Smooth muscle cell (in vitro differentiated cells): ENCODE results near the gene CHPF2. TPM values are rescaled to one million over a fixed set of nuclear protein-coding genes. Genes with fewer than 3 reads are reported as not detected.

Source experiments
- DNase-seq: peaks from one replicate; lab custom pipeline; 2025; ENCODE audit not compliant: unreplicated experiment; lab: John Stamatoyannopoulos, UW
- H2AFZ ChIP-seq: fragments of 200-600 bp; sonication (generic); 2 replicates; pipeline ENCODE4 v1.6.0; 2016; ENCODE audit warnings: antibody characterized with exemption, low read depth, mild to moderate bottlenecking
- H3F3A ChIP-seq: fragments of 200-600 bp; sonication (generic); 2 replicates; pipeline ENCODE4 v1.6.0; 2017; ENCODE audit warnings: antibody characterized with exemption, low read depth
- H3K27ac ChIP-seq: fragments of 200-600 bp; sonication (generic); 2 replicates; pipeline ENCODE4 v1.5.1; 2016; ENCODE audit warnings: low read depth, mild to moderate bottlenecking
- H3K27me3 ChIP-seq: fragments of 200-600 bp; sonication (generic); 2 replicates; pipeline ENCODE4 v1.6.1; 2016; ENCODE audit warnings: low read depth, mild to moderate bottlenecking
- H3K36me3 ChIP-seq: fragments of 200-600 bp; sonication (generic); 2 replicates; pipeline ENCODE4 v1.5.1; 2016; ENCODE audit warnings: low read depth
- H3K4me1 ChIP-seq: fragments of 200-600 bp; sonication (generic); 2 replicates; pipeline ENCODE4 v1.5.1; 2016; ENCODE audit warnings: low read depth
- H3K4me2 ChIP-seq: fragments of 200-600 bp; sonication (generic); 2 replicates; pipeline ENCODE4 v1.6.0; 2016; ENCODE audit warnings: mild to moderate bottlenecking
- H3K4me3 ChIP-seq: fragments of 200-600 bp; sonication (generic); 2 replicates; pipeline ENCODE4 v1.5.1; 2016; ENCODE audit warnings: mild to moderate bottlenecking
- H3K79me2 ChIP-seq: fragments of 200-600 bp; sonication (generic); 2 replicates; pipeline ENCODE4 v1.6.0; 2016; ENCODE audit warnings: low read depth, mild to moderate bottlenecking
- H3K9ac ChIP-seq: fragments of 200-600 bp; sonication (generic); 2 replicates; pipeline ENCODE4 v1.6.0; 2016; ENCODE audit warnings: low read depth
- H3K9me3 ChIP-seq: fragments of 200-600 bp; sonication (generic); replicated peaks from 2 replicates; pipeline ENCODE4 v1.5.1; 2016; ENCODE audit warnings: low read depth
- H4K20me1 ChIP-seq: fragments of 200-600 bp; sonication (generic); 2 replicates; pipeline ENCODE4 v1.6.0; 2016; ENCODE audit warnings: low read depth
- WGBS: methylation state at CpG from one replicate; pipeline ENCODE4 v1.1.7; 2016; ENCODE audit warnings: low lambda C conversion rate; 5-methylcytosine and 5-hydroxymethylcytosine counted together
- polyA plus RNA-seq: library from polyadenylated mRNA; unstranded; fragments of >200 nt; fragmentation: Nextera tagmentation; extraction: Ambion mirVana; gene quantifications from 2 replicates; pipeline ENCODE4 v1.2.1, GENCODE V29; 2016
- total RNA-seq: library from RNA; depleted of rRNA; stranded (reverse); fragments of >200 nt; gene quantifications from 2 replicates; pipeline ENCODE4 v1.2.3, GENCODE V29; 2014
- TF ChIP-seq, protein P1 (sequence below): fragments of 200-600 bp; sonication (generic); IDR thresholded peaks from 2 replicates; pipeline ENCODE4 v1.5.1; 2017; ENCODE audit warnings: borderline replicate concordance, mild to moderate bottlenecking, antibody characterized with exemption; ENCODE audit not compliant: insufficient read depth, poor library complexity, severe bottlenecking

CHPF2 gene
- total and polyA plus RNA-seq, 2 experiments from 2014 or later, result 42.3 to 70.8 TPM

- TF ChIP-seq, protein P1, sequence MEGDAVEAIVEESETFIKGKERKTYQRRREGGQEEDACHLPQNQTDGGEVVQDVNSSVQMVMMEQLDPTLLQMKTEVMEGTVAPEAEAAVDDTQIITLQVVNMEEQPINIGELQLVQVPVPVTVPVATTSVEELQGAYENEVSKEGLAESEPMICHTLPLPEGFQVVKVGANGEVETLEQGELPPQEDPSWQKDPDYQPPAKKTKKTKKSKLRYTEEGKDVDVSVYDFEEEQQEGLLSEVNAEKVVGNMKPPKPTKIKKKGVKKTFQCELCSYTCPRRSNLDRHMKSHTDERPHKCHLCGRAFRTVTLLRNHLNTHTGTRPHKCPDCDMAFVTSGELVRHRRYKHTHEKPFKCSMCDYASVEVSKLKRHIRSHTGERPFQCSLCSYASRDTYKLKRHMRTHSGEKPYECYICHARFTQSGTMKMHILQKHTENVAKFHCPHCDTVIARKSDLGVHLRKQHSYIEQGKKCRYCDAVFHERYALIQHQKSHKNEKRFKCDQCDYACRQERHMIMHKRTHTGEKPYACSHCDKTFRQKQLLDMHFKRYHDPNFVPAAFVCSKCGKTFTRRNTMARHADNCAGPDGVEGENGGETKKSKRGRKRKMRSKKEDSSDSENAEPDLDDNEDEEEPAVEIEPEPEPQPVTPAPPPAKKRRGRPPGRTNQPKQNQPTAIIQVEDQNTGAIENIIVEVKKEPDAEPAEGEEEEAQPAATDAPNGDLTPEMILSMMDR, result no peak
- Histone ChIP-seq H3K9ac (no peak overlapping the region), H3K9me3 (no peaks in the 10 kb centered on the region), H3K79me2 (no peaks in the 10 kb centered on the region), H3K4me3 (no peak overlapping the region), H4K20me1 (no peaks in the 10 kb centered on the region), H3K4me2 (no peak overlapping the region), H3F3A (no peaks in the 10 kb centered on the region), H3K36me3 (no peaks in the 10 kb centered on the region), H3K27ac (no peak overlapping the region), H2AFZ (no peak overlapping the region), H3K27me3 (peaks cover 27% of the 10 kb centered on the region), H3K4me1 (no peaks in the 10 kb centered on the region)
- no peak for DNase-seq
- WGBS, result 71% methylated on average over 19 of the region's 19 CpGs
Observed at GRCh38 chr7:151195616-151196450, 36.5 kb upstream of the CHPF2 start.

DNA sequence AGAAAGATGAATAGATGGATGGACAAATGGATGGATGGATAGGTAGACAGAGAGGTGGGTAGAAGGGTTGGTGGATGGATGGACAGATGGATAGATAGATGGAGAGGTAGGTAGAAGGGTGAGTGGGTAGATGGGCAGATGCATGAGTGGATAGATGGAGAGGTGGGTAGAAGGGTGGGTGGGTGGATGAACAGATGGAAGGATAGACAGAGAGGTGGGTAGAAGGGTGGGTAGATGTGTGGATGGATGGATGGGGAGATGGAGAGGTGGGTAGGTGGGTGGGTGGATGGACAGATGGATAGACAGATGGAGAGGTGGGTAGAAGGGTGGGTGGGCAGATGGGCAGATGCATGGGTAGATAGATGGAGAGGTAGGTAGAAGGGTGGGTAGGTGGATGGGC is 34.4 kb upstream of the CHPF2 start:
- no peaks in the 10 kb centered on the region for H3K79me2 ChIP-seq
- no peak overlapping the region for H3K9ac ChIP-seq
- H3K4me3 ChIP-seq, result no peak overlapping the region
- no peaks in the 10 kb centered on the region for H3K9me3 ChIP-seq
- peaks cover 24% of the 10 kb centered on the region for H3K27me3 ChIP-seq
- H4K20me1 ChIP-seq, result no peaks in the 10 kb centered on the region
- TF ChIP-seq, protein P1, result no peak
- H3K36me3 ChIP-seq, result no peaks in the 10 kb centered on the region
- no peak overlapping the region for H3K27ac ChIP-seq
- no peaks in the 10 kb centered on the region for H3K4me1 ChIP-seq
- no peak for DNase-seq
- no peak overlapping the region for H3K4me2 ChIP-seq
- H2AFZ ChIP-seq, result no peak overlapping the region
- no peaks in the 10 kb centered on the region for H3F3A ChIP-seq

DNA sequence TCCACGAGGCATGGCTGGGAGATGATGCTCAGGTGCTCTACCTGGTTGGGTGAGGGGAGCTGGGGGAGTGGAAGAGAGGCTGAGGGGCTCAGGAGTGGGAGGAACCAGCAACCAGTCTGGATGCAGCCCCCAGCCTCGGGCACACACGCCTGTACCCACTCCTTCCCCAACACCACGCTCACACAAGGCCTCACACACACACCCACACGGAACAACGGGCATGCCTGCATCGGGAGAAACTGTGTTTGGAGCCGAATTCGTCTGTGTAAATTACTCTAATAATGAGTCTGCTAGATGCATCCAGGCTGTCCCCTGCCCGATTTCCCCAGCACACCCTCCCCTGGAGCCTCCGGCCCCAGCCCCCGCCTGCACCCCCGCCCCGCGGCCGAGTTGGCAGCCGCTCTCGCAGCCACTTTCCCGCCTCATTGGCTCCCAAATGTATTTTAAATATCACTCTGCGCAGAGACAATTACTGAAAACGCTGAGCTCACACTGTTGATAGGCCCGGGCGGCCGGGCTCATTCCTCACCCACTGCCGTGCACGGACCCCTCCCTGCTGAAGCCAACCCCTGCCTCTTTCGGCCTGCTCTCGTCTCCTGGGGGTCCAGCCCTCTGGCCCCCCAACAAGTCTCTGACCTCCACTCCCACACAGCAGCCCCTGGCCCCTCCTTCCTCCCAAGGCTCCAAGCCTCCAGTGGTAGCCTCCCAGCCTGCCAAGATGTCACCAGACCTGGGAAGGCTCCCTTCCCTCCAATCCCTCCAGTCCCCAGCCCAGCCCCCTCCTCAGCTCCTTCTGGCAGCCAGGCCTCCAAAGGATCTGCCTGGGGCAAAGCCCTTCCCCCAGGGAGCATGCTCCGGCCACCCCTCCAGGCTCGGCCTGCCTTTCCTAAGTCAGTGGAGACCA is 33.1 kb upstream of the CHPF2 start:
- H4K20me1 ChIP-seq, result no peaks in the 10 kb centered on the region
- no peaks in the 10 kb centered on the region for H3K36me3 ChIP-seq
- no peaks in the 10 kb centered on the region for H3K9me3 ChIP-seq
- no peaks in the 10 kb centered on the region for H3F3A ChIP-seq
- H3K27me3 ChIP-seq, result peaks cover 30% of the 10 kb centered on the region
- no peak overlapping the region for H2AFZ ChIP-seq
- H3K27ac ChIP-seq, result no peak overlapping the region
- no peak overlapping the region for H3K9ac ChIP-seq
- H3K4me3 ChIP-seq, result no peak overlapping the region
- TF ChIP-seq, protein P1, result no peak
- WGBS, result 84% methylated on average over 25 of the region's 30 CpGs
- H3K79me2 ChIP-seq, result no peaks in the 10 kb centered on the region
- no peak overlapping the region for H3K4me2 ChIP-seq
- H3K4me1 ChIP-seq, result no peaks in the 10 kb centered on the region
- no peak for DNase-seq
